Fibroblast of peridontal ligament (primary cell): ENCODE measurements around the gene ANKRD6.

Experiments
- DNase-seq: peaks from one replicate; pipeline ENCODE4 v3.0.0-alpha.2; 2010; ENCODE audit errors: extremely low read depth

The ANKRD6 gene

GRCh38 chr6:89564752-89565427, 131.9 kb downstream of the ANKRD6 start:
- no peak for DNase-seq

GRCh38 chr6:89566008-89566800, 133.3 kb downstream of the ANKRD6 start:
- no peak for DNase-seq

DNA sequence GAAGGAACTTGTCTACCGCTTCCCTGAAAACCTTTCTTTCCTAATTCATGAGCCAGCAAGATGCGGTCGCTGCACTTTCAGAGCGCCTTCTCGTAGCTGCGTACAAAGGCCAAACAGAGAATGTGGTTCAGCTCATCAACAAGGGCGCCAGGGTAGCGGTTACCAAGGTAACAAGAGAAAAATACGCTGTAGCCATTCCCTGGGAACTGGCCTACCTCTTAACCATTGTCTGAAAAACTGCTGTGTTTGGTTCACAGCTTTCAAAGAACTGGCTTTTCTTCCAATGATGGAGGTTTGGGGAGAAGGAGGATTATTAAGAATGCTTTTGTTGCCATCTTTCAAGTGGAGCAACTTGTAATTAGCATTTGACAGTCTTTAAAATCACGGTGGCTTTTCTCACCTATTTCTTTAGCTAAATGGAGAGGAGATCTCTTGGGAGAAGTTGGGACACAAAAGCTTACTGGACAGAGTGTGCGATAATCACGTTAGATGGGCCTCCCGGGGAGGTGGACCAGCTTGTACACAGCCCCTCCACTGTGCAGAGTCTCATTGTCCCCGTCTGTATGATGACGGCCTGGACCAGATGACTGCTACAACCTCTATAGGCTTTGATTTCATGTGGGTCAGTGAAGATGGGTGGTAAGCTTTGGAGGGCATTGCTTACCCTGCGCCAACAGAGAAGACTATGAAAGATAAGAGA, 134.1 kb downstream of the ANKRD6 start:
- no peak for DNase-seq

DNA sequence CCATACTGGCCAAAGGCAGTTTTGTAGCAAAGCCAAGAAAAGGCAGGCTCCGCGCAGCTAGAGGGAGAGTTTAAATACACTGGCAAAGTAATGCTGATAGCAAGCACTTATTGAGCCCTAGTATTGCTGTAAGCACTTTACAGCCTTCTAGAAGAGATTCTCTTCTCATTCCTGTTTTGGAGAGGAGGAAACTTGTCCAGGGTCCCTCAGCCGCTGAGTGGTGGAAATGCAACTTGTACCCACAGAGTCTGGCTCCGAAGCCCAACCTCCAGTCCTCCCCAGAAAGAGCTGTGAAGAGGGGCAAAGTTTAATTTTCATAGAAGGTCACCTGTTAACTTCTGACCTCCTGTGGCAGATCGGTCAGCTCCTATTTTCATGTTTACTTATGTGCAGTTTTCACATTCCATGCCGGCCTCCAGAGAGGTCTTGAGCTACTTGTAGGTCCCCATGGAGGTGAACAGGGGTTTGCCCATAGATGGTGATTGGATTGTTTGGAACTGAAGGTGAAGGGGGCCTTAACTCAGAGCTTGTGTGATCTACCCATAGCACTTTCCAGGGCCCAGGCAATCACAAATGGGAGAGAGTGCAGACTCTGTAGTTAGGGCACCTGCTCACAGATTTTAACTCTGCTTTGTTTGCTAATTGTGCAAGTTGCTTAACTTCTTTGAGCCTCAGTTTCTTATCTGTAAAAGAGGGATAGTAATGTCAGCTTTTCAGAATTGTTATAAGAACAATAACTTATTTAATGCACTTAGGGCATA, 134.9 kb downstream of the ANKRD6 start:
- no peak for DNase-seq

DNA sequence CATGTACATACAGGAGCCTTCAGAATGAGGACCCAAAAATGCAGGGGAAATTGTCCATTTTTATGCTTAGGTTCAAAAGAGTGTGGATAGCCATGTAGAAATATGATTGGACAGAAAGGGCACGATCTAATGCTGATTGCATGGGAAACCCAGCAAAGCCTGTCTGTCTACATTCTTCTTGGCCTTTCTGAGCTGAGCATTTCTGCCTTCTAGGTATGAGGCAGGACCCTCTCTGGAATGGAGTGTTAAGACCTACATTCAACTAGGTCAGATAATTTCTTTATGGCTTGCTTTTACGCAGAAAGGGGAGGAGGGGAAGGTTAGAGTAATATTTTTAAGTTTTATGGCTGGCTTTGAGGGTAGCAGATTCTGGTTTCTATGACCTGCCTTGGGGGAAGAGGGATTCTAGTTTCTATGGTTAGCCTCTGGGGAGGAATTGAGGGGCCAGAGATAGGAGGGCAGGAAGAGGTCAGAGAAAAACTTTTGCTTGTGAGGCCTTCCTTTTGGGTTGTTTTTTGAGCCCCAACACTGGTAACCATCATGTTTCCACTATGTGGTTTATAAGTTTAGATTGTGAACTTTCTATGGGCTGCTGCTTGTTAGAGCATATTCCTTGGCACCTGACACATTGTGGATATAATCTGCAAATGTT, 142.1 kb downstream of the ANKRD6 start:
- DNase-seq, result no peak

- no peak for DNase-seq
These were observed 142.6 kb downstream of the ANKRD6 start for GRCh38 chr6:89575562-89575960.

- no peak for DNase-seq
These were observed 148.2 kb downstream of the ANKRD6 start for GRCh38 chr6:89580997-89581666.

DNA sequence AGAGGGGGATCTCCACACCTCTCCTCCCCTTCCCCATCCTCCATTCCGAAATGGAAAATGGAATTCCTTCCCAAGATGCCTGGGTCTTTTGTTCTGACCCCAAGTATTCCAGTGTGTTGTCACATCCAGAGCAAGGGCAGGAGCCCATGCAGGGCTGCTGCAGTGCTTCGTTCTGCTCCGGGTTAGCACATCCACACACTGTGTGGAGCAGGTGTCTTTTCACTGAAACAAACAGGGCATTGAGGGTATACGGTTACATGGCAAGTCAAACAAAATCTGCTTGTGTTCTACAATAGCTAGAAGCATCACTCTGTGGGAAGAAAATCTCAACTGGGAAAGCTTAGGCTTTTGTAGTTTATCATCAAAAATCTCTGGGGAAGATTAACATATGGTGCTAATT, 148.7 kb downstream of the ANKRD6 start:
- DNase-seq, result no peak

DNA sequence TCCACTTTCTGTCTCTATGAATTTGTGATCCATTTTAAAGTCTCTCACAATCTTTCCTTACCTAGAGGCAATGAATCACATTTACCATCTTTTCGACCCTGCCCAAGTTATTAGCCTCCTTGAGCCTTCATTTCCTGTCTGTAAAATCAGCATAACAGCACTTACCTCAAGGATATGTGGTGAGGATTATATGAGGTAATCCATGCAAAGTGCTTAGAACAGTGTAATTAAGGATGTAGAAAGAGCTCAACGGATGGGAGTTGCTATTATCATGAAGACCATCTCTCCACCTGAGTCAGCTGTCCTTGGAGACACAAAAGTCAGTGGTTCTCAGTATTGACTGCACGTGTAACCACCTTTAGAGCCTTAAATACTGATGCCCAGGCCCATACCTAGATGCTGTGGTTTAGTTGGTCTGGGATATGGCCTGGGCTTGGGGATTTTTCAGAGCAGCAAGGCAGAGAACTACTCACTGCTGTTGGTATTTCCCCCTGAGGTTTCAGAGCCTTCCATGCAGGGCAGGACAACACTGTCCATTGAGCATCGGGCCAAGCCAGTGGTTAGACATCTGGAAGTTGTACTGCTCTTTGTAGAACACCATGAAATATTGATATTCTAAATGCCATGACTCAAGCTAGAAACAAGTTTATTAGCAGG, 149.8 kb downstream of the ANKRD6 start:
- DNase-seq, result no peak

DNA sequence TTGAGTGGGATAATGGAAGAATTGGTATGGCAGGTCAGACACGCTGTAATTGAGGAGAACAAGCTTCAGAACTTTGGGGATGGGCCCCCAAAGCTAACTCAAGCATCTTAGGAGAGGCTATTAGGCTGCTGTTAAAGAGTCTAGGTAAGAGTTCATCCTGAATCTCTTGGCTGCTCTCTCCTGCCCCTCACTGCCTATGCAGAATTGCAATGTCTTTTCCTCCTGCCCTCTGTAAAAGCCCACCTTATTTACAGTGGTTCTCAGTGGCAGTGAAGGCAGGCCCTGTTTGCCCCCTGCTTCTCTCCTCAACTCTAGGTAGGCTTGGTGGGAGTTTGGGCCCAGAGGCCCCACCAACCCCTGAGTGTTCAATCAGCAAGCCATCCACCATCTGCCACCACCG, 150.6 kb downstream of the ANKRD6 start:
- DNase-seq, result no peak

GRCh38 chr6:89584539-89584938, 151.6 kb downstream of the ANKRD6 start:
- no peak for DNase-seq

- no peak for DNase-seq
These were observed 152.2 kb downstream of the ANKRD6 start for GRCh38 chr6:89585154-89585553.

GRCh38 chr6:89589297-89590025, 156.5 kb downstream of the ANKRD6 start:
- no peak for DNase-seq

- DNase-seq, result no peak
These were observed 157.2 kb downstream of the ANKRD6 start for GRCh38 chr6:89590133-89590532.

DNA sequence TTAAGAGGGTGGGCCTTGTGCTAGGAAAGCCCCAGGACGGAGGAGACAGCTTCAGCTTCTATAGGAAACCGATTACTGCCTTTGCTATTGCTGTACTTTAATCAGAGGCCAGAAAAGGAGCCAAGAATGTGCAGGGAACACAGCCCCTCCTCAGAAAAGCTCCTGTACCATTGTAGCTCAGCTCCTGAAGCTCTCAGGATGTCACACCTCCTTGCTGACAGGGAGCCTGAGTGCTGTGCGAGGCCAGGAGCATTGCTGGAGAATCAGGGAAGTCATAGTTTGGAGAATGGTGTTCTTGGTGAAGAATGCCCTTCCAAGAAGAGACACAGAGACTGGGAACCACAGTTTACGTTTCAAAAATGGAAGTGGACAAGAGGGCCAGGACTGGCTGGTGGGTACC, 158.8 kb downstream of the ANKRD6 start:
- no peak for DNase-seq

DNA sequence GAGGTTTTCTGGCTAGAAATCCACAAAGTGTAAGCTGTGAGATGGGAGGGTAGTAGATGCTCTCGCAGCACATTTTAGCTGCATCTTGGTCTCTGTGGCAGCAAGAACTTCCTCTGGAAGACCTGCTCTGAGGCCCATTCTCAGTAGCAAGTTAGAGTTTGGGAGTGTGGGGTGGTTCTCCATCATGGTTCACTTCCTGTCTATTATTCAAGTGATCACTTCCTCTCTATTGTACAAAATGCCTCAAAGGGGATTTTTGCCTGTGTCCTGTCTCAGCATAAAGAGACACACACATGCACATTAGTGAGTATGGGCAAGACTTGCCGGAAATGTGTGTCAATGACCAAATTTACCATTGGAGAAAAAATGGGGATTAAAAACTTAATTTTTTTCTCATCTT, 163.1 kb downstream of the ANKRD6 start:
- DNase-seq, result no peak

DNA sequence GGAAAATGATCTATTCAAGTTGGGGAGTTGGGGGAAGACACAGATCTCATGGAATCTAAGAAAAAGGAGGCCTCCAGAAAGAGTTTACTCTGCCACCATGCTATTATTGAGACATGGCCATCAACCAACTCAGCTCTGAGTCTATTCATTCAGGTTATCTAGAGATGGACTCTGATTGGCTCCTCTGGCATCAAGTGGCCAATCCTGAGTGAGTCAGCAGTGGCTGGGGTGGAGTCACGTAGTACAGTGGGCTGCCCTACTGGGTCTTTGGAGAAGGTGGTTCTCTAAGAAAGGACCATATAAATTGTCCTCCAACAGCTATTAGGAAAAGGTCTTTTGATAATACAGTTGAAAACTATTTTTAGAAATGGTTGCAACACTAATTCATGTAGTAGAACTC, 163.5 kb downstream of the ANKRD6 start:
- no peak for DNase-seq

GRCh38 chr6:89597372-89597771, 164.4 kb downstream of the ANKRD6 start:
- no peak for DNase-seq

DNA sequence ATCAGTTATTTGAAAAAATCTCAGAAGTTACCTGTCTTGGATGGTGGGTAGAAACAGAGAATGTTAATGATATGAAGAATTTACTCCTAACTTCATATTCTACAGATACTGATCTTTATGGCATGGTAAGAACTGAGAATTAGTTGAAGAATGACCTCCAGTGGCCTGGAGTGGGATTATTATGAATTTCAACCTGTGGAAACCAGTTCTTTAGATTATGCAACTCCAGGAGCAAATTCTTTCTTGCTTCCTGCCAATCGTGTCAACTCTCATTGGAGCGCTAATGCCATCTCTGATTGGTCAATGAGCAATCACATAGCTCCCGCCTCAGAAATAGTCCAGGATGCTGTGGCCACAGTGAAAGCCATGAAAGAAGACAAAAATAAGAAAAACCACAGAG, 165.0 kb downstream of the ANKRD6 start:
- DNase-seq, result peak; percentile 24

GRCh38 chr6:89599727-89600126, 166.8 kb downstream of the ANKRD6 start:
- DNase-seq, result no peak
